K562 (cell line): ENCODE data around the gene DPP8. TPM values are rescaled to one million over a fixed set of nuclear protein-coding genes. Genes with fewer than 3 reads are reported as not detected.

Source experiments
- CBX5 ChIP-seq: IDR thresholded peaks from 2 replicates; pipeline ENCODE4 v1.6.1; 2014; ENCODE audit warnings: low read depth, borderline replicate concordance
- FOXA3 ChIP-seq, 2 experiments: fragments of 450-650 bp in 1 of 2; sonication (generic) in 1 of 2; formaldehyde crosslinking; IDR thresholded peaks in 1 of 2; conservative IDR thresholded peaks in 1 of 2; 2 replicates each; pipeline versions ENCODE4 v1.4.0 to v1.8.0; 2020 to 2022; ENCODE audit warnings: mild to moderate bottlenecking in 2 of 2, missing genetic modification reagents in 1 of 2
- FOXP1 ChIP-seq: sonication (generic); formaldehyde crosslinking; IDR thresholded peaks from 2 replicates; pipeline ENCODE4 v1.8.0; 2022; ENCODE audit warnings: mild to moderate bottlenecking, missing genetic modification reagents
- GTF2A2 ChIP-seq: IDR thresholded peaks from 2 replicates; pipeline ENCODE4 v1.6.1; 2016; ENCODE audit warnings: mild to moderate bottlenecking, missing genetic modification characterization, missing compliant biosample characterization
- KLF6 ChIP-seq: fragments of 250-450 bp; sonication (Bioruptor Pico); IDR thresholded peaks from 2 replicates; pipeline ENCODE4 v1.4.0; 2020; ENCODE audit warnings: mild to moderate bottlenecking, moderate library complexity, borderline replicate concordance
- L3MBTL2 ChIP-seq: fragments of 450-650 bp; IDR thresholded peaks from 2 replicates; pipeline ENCODE4 v1.6.1; 2016; ENCODE audit warnings: mild to moderate bottlenecking, moderate library complexity
- LCOR ChIP-seq: sonication (generic); formaldehyde crosslinking; IDR thresholded peaks from 2 replicates; pipeline ENCODE4 v1.8.0; 2022; ENCODE audit warnings: mild to moderate bottlenecking, missing genetic modification reagents
- PCBP1 ChIP-seq: fragments of 200-400 bp; formaldehyde crosslinking; IDR thresholded peaks from 2 replicates; pipeline ENCODE4 v1.6.1; 2018; ENCODE audit warnings: mild to moderate bottlenecking, low read depth, low read length; ENCODE audit not compliant: poor library complexity, severe bottlenecking
- PHF21A ChIP-seq: fragments of 450-650 bp; IDR thresholded peaks from 2 replicates; pipeline ENCODE4 v1.6.1; 2017; ENCODE audit warnings: low read depth, borderline replicate concordance
- POLR2G ChIP-seq: fragments of 200-400 bp; formaldehyde crosslinking; IDR thresholded peaks from 2 replicates; pipeline ENCODE4 v1.6.1; 2017; ENCODE audit warnings: low read depth, mild to moderate bottlenecking, antibody characterized with exemption, low read length, moderate library complexity
- RBBP5 ChIP-seq: fragments of 200-600 bp; sonication (generic); IDR thresholded peaks from 2 replicates; pipeline ENCODE4 v1.6.1; 2012; ENCODE audit warnings: borderline replicate concordance, mild to moderate bottlenecking, low read length, control low read depth, inconsistent platforms; ENCODE audit not compliant: insufficient read depth, poor library complexity, severe bottlenecking
- SIX5 ChIP-seq, 2 experiments: IDR thresholded peaks; 2 replicates each; pipeline ENCODE4 v1.6.1; 2011; ENCODE audit warnings: low read length in 2 of 2, borderline replicate concordance in 1 of 2, low read depth in 1 of 2, mild to moderate bottlenecking in 1 of 2, moderate library complexity in 1 of 2; ENCODE audit not compliant: insufficient read depth in 1 of 2
- TAF1 ChIP-seq: IDR thresholded peaks from 2 replicates; pipeline ENCODE4 v1.6.1; 2011; ENCODE audit warnings: mild to moderate bottlenecking, low read length, moderate library complexity; ENCODE audit not compliant: insufficient read depth, control insufficient read depth, severe bottlenecking; ENCODE audit errors: extremely low read depth
- THAP7 ChIP-seq: fragments of 250-450 bp; sonication (Bioruptor Pico); IDR thresholded peaks from 2 replicates; pipeline ENCODE4 v1.5.0; 2021
- YBX1 ChIP-seq: fragments of 450-650 bp; IDR thresholded peaks from 2 replicates; pipeline ENCODE4 v1.7.1; 2016; ENCODE audit warnings: mild to moderate bottlenecking
- ZNF263 ChIP-seq: sonication (generic); formaldehyde crosslinking; IDR thresholded peaks from 2 replicates; pipeline ENCODE4 v1.8.0; 2022; ENCODE audit warnings: mild to moderate bottlenecking, missing genetic modification reagents, borderline replicate concordance
- ZNF274 ChIP-seq: IDR thresholded peaks from 2 replicates; pipeline ENCODE4 v1.6.1; 2011; ENCODE audit warnings: low read depth, mild to moderate bottlenecking, low read length, moderate library complexity, borderline replicate concordance
- ZNF277 ChIP-seq: fragments of 250-450 bp; sonication (Bioruptor Pico); IDR thresholded peaks from 2 replicates; pipeline ENCODE4 v1.8.0; 2022; ENCODE audit warnings: inconsistent platforms, mild to moderate bottlenecking, moderate library complexity, borderline replicate concordance
- ZNF764 ChIP-seq: fragments of 250-450 bp; sonication (Bioruptor Pico); IDR thresholded peaks from 2 replicates; pipeline ENCODE4 v1.4.0; 2020; ENCODE audit warnings: low read depth, mild to moderate bottlenecking, moderate library complexity
- polyA plus RNA-seq, 8 experiments: library from polyadenylated mRNA; depleted of rRNA in 4 of 8; stranded (reverse) in 5 of 8; unstranded in 3 of 8; fragments of >200 nt; fragmentation: Nextera tagmentation in 2 of 8; fragmentation: Illumina TruSeq in 1 of 8; extraction: Ambion mirVana in 2 of 8; extraction: Trizol in 1 of 8; gene quantifications; 2 replicates each; pipeline versions ENCODE4 v1.2.1 to v1.2.3, GENCODE V29; 2011 to 2014; ENCODE audit warnings: inconsistent platforms in 1 of 8, missing spikeins in 1 of 8
- total RNA-seq, 7 experiments: library from RNA; depleted of rRNA in 6 of 7; stranded (reverse); fragments of >200 nt in 6 of 7; fragmentation: Illumina TruSeq in 2 of 7; extraction: Trizol in 2 of 7; gene quantifications; 2 replicates each; pipeline versions ENCODE4 v1.2.1 to v1.2.3, GENCODE V29; 2011 to 2021; ENCODE audit warnings: low replicate concordance in 1 of 7
- TF ChIP-seq, protein P1 (sequence below): fragments of 250-450 bp; sonication (Bioruptor Pico); IDR thresholded peaks from 2 replicates; pipeline ENCODE4 v1.4.0; 2020; ENCODE audit warnings: mild to moderate bottlenecking, moderate library complexity
- TF ChIP-seq, protein P2 (sequence below): fragments of 450-650 bp; IDR thresholded peaks from 2 replicates; pipeline ENCODE4 v1.7.0; 2016; ENCODE audit warnings: borderline replicate concordance

DPP8 gene
- total and polyA plus RNA-seq, 9 of the 15 experiments (the other 6 are each of a cell fraction or from before 2014, with no cell fraction given), result 5.5 to 36.7 (median 20.7) TPM

DNA sequence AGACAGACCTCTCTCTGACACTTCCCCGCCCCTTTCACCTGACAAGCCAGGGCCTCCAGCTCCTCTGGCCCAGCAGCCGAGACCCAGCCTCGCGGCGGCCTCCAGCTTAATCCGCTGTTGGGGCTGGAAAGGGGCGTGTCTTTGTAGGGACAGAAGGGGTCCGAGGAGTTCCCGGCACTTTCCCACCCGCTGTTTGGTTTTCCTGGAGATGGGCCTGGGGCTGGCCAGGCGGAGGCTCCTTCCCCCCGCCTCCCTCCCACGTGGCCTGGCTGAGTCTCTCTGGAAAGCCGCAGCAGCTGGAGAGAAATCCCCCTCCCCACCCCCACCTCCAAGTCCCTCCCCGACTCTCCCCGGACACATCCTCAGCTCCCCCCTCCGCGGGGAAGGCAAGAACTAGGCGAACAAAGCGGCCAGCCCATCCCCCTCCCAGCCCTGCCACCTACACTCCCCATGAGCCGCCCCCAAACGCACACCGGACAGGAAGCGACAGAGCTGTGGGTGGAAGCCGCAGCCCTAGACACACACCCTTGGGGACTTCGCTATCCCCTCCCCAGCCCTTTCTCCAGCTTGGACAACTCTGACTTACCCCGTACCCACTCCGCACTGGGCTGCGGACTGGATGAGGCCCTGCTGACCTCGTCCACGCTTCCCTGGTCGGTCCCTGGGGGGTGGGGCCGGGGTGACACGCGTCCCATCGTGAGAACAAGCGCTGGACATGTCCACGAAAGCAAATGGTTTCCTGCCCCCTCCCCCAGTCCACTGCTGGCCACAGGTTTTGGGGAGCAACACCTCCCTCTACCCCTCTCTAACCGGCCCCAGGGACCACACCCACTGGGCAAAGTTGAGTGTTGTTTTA, 95.9 kb downstream of the DPP8 start (continued):
- TF ChIP-seq KLF6 (CRISPR knock-in tag) (no peak), FOXA3 (CRISPR knock-in tag; conservative IDR thresholded peaks at IDR 0.05 in 1 of 2, IDR thresholded peaks at IDR 0.05 in 1 of 2) (0 out of 4 replicates have a peak, but pooled peaks of 1 of the 2 experiments have one; percentile 47), L3MBTL2 (no peak), PHF21A (no peak), ZNF274 (no peak), TAF1 (peak; percentile 25), SIX5 (IDR thresholded peaks at IDR 0.05; ENCODE audit: borderline replicate concordance in 1 of 2, insufficient read depth in 1 of 2, low read depth in 1 of 2, low read length in 2 of 2) (no peak), YBX1 (no peak), PCBP1 (no peak), ZNF277 (CRISPR knock-in tag) (no peak), ZNF263 (CRISPR knock-in tag) (no peak), ZNF764 (CRISPR knock-in tag) (no peak), GTF2A2 (tag) (no peak), THAP7 (CRISPR knock-in tag) (no peak), LCOR (no peak), FOXP1 (CRISPR knock-in tag) (peak; percentile 52; the same call in 1 of the 2 replicates), CBX5 (no peak), RBBP5 (no peak), POLR2G (0 out of 2 replicates have a peak, but pooled peaks have one; percentile 19)
- TF ChIP-seq, protein P1, sequence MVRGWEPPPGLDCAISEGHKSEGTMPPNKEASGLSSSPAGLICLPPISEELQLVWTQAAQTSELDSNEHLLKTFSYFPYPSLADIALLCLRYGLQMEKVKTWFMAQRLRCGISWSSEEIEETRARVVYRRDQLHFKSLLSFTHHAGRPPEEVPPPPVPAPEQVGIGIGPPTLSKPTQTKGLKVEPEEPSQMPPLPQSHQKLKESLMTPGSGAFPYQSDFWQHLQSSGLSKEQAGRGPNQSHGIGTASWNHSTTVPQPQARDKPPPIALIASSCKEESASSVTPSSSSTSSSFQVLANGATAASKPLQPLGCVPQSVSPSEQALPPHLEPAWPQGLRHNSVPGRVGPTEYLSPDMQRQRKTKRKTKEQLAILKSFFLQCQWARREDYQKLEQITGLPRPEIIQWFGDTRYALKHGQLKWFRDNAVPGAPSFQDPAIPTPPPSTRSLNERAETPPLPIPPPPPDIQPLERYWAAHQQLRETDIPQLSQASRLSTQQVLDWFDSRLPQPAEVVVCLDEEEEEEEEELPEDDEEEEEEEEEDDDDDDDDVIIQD (CRISPR knock-in tag), result no peak
- TF ChIP-seq, protein P2, sequence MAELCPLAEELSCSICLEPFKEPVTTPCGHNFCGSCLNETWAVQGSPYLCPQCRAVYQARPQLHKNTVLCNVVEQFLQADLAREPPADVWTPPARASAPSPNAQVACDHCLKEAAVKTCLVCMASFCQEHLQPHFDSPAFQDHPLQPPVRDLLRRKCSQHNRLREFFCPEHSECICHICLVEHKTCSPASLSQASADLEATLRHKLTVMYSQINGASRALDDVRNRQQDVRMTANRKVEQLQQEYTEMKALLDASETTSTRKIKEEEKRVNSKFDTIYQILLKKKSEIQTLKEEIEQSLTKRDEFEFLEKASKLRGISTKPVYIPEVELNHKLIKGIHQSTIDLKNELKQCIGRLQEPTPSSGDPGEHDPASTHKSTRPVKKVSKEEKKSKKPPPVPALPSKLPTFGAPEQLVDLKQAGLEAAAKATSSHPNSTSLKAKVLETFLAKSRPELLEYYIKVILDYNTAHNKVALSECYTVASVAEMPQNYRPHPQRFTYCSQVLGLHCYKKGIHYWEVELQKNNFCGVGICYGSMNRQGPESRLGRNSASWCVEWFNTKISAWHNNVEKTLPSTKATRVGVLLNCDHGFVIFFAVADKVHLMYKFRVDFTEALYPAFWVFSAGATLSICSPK, result no peak
